Breast epithelium (tissue), 3 donors: ENCODE results near the gene SKOR2.

Experiments
- CTCF ChIP-seq, 3 donors: fragments of 450-650 bp; IDR thresholded peaks; one replicate each; pipeline ENCODE4 v1.5.1; 2016 to 2017; ENCODE audit warnings: antibody characterized with exemption in 3 of 3, mild to moderate bottlenecking in 3 of 3, moderate library complexity in 3 of 3
- POLR2AphosphoS5 ChIP-seq, 3 donors: sonication (generic); formaldehyde crosslinking; IDR thresholded peaks; one replicate each; pipeline ENCODE4 v1.6.1; 2017; ENCODE audit warnings: antibody characterized with exemption in 3 of 3

DNA sequence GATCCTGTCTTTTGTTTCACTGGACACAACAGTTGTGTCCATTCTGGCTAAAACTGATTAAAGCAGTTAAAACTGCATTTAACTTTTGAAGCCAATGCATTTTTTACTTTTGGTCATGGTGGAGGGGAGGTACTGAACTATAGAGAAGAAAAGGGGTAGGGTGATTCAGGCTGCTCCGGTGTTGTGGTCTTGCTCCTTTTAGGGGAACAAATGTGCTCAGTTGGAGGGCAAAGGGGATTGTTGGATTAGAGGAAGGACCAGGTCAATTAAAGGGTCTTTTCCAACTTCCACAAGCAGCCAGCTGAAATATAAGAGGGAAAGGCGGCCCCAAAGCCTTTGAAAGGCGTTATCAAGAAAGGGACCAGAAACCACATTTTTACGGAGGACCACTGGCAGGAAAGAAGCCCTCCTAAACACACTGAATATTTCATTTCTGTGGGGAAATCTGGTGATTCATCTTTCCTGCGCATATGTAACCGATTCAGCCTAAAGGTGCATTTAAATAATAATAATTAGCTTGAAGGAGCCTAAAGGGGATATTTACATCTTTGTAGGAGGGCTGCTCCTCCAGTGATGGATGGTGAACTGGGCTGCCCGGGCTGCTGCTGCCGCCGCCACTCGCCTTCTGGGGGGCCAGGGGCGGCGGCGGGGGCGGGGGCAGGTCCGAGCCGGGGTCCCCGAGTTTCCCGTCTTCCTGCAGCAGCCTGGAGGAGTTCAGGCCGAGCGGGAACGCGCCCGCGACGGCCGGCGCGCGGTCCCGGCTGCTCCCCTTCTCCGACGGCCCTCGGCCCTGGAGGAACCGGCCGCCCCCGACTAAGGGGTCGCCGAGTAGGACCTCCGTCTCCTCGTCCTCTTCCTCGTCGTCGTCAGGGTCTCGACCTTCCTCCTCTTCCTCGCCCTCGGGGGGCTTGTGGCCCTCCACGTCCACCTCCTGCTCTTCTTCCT lies 5.2 kb downstream of the SKOR2 start:
- TF ChIP-seq CTCF (IDR thresholded peaks at IDR 0.05) (no peak), POLR2AphosphoS5 (IDR thresholded peaks at IDR 0.05) (no peak)
